ENCODE results near the gene ERMP1.

Gene ERMP1

DNA sequence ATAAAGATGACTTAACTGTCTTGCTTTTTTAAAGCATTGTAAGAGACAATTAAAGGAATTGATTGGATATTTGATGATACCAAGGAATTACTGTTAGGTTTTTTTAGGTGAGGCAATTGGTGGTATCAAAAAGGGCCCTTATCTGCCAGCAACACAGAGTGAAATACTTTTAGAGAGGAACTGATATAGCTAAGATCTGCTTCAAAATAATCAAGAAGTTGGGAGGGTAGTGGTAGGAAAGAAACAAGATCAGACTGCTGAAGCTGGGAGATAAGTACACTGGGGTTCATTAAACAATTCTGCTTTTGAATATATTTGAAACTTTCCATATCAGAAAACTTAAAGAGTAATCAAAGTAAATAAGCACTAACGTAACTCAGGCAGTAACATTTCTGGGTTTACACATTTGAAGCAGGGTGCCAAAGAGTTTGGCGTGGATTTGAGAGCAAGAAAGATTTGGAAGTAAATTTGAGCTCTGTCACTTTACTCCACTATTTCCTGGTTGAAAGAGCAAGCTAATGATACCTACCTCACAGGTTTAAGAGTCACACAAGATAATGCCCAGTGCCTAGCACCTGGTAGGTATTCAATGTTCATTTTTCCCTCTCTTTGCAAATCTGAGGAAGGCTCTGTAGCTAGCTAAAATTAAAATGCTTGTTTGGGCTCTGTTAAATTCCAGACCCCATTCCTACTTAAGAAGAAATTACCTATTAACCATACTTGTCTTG is 6.9 kb downstream of the ERMP1 start:
- Histone ChIP-seq H3K27me3 (replicated peaks) (no peaks in the 10 kb centered on the region), H3K27ac (no peak overlapping the region), H3K36me3 (replicated peaks) (no peaks in the 10 kb centered on the region), H3K4me3 (ENCODE audit: low read depth, low read length) (no peak overlapping the region)
- TF ChIP-seq, protein P1, sequence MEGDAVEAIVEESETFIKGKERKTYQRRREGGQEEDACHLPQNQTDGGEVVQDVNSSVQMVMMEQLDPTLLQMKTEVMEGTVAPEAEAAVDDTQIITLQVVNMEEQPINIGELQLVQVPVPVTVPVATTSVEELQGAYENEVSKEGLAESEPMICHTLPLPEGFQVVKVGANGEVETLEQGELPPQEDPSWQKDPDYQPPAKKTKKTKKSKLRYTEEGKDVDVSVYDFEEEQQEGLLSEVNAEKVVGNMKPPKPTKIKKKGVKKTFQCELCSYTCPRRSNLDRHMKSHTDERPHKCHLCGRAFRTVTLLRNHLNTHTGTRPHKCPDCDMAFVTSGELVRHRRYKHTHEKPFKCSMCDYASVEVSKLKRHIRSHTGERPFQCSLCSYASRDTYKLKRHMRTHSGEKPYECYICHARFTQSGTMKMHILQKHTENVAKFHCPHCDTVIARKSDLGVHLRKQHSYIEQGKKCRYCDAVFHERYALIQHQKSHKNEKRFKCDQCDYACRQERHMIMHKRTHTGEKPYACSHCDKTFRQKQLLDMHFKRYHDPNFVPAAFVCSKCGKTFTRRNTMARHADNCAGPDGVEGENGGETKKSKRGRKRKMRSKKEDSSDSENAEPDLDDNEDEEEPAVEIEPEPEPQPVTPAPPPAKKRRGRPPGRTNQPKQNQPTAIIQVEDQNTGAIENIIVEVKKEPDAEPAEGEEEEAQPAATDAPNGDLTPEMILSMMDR (IDR thresholded peaks at IDR 0.05; ENCODE audit: low read depth, low read length, missing control alignments), result no peak
- no peak for DNase-seq
- in situ Hi-C loops (cut with HindIII; ENCODE audit: low pct_ligation_motif_present, low sequenced_read_pairs), result no loop called here

DNA sequence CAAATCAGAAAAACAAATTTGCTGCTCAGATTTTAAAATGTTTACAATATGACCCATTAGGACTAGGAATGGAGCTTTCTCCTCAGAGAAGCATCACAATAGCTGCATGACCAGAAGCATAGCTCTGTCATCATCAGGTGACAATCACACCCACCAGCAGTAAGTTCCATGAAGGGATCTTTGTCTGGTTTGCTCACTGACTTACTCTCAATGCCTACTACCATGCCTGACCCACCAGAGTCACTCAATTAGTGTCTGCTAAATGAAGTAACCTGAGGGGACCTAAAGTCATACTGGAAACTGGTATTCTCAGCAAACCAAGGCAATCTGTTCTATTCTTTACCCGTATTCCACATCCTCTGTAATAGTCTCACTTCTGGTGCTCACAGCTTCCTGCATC is 7.7 kb downstream of the ERMP1 start:
- no peak overlapping the region for H3K4me3 ChIP-seq (ENCODE audit: low read depth, low read length)
- in situ Hi-C loops (cut with HindIII; ENCODE audit: low pct_ligation_motif_present, low sequenced_read_pairs), result no loop called here
- no peaks in the 10 kb centered on the region for H3K27me3 ChIP-seq (replicated peaks)
- H3K27ac ChIP-seq, result no peak overlapping the region
- no peaks in the 10 kb centered on the region for H3K36me3 ChIP-seq (replicated peaks)
- TF ChIP-seq, protein P1 (IDR thresholded peaks at IDR 0.05; ENCODE audit: low read depth, low read length, missing control alignments), result no peak
- no peak for DNase-seq

DNA sequence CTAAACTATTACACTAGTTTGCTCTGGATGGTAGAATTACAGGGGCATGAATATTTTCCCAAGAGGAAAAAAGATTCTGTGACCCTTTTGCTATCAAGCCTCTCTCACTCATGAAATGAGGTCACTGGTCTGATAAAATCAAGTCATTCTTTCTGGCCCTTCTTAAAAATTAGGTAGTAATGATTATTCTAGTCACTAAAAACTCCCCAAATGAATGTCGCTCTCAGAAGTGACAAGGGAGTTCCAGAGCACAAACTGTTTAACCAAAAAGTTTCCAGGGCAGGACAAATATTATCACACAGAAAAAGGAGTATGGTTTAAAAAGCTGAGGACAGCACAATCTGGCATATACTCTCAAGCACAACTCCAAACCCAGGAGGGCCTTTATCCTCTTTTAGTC is 12.5 kb downstream of the ERMP1 start:
- in situ Hi-C loops (cut with HindIII; ENCODE audit: low pct_ligation_motif_present, low sequenced_read_pairs), result no loop called here

DNA sequence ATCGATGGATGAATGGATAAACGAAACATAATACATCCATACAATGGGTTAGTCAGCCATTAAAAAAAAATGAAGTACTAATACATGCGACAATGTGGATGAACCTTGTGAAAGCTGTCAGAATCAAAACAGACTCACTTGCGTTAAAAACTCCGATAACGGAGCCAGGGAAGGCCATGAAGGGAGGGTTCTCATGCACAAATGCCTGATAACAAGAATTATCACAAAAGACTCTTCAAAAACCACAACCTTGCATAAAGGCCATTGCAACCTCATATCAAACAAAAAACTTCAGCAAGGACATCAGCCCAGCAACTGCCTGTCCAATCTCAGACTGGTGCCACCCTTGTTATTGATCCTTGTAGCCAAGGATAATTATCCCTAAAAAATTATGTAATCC is 13.7 kb downstream of the ERMP1 start:
- Histone ChIP-seq H3K4me3 (ENCODE audit: low read depth, low read length) (no peak overlapping the region), H3K27me3 (replicated peaks) (no peaks in the 10 kb centered on the region), H3K36me3 (replicated peaks) (no peaks in the 10 kb centered on the region), H3K27ac (no peak overlapping the region)
- in situ Hi-C loops (cut with HindIII; ENCODE audit: low pct_ligation_motif_present, low sequenced_read_pairs), result no loop called here
- TF ChIP-seq, protein P1 (IDR thresholded peaks at IDR 0.05; ENCODE audit: low read depth, low read length, missing control alignments), result no peak
- no peak for DNase-seq

More for the DNA sequence above, 12.5 kb downstream of the ERMP1 start:
- no peaks in the 10 kb centered on the region for H3K27me3 ChIP-seq (replicated peaks)
- DNase-seq, result no peak
- H3K36me3 ChIP-seq (replicated peaks), result no peaks in the 10 kb centered on the region
- no peak overlapping the region for H3K27ac ChIP-seq
- no peak overlapping the region for H3K4me3 ChIP-seq (ENCODE audit: low read depth, low read length)
- TF ChIP-seq, protein P1 (IDR thresholded peaks at IDR 0.05; ENCODE audit: low read depth, low read length, missing control alignments), result no peak

DNA sequence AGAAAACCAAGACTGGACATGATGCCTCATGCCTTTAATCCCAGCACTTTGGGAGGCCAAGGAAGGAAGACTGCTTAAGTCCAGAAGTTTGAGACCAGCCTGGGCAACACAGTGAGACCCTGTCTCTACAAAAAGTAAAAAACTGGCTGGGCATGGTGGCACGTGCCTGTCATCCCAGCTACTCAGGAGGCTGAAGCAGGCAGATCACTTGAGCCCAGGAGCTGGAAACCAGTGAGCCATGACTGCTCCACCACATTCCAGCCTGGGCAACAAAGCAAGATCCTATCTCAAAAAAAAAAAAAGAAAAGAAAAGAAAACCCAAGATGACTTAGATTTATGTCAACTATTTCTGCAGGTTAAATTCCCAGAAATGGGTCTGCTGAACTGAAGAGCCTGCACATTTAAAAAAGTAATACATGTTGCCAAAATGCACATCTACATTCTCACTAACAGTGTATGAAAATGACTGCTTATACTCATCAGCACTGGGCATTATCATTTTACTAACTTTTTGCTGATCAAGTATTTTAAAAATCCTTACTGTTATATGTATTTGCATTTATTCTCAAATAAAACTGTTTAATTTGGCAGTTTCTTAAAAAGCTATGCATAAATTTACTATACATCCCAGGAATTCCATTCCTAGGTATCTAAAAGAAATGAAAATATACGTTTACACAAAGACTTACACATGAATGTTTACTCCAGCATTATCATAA is 14.3 kb downstream of the ERMP1 start:
- no peak for DNase-seq
- Histone ChIP-seq H3K36me3 (replicated peaks) (no peaks in the 10 kb centered on the region), H3K27ac (no peak overlapping the region), H3K4me3 (ENCODE audit: low read depth, low read length) (no peak overlapping the region), H3K27me3 (replicated peaks) (no peaks in the 10 kb centered on the region)
- in situ Hi-C loops (cut with HindIII; ENCODE audit: low pct_ligation_motif_present, low sequenced_read_pairs), result no loop called here
- TF ChIP-seq, protein P1 (IDR thresholded peaks at IDR 0.05; ENCODE audit: low read depth, low read length, missing control alignments), result no peak
